Bladder microvascular endothelial cell (primary cell): ENCODE data around the gene TOB2. TPM values are rescaled to one million over a fixed set of nuclear protein-coding genes. Genes with fewer than 3 reads are reported as not detected.

Experiments
- total RNA-seq: library from RNA; depleted of rRNA; stranded (reverse); fragments of >200 nt; gene quantifications from 2 replicates; pipeline ENCODE4 v1.2.3, GENCODE V29; 2014

The TOB2 gene, protein sequence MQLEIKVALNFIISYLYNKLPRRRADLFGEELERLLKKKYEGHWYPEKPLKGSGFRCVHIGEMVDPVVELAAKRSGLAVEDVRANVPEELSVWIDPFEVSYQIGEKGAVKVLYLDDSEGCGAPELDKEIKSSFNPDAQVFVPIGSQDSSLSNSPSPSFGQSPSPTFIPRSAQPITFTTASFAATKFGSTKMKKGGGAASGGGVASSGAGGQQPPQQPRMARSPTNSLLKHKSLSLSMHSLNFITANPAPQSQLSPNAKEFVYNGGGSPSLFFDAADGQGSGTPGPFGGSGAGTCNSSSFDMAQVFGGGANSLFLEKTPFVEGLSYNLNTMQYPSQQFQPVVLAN
- 11.3 and 20.6 TPM in 2 replicates for total RNA-seq

DNA sequence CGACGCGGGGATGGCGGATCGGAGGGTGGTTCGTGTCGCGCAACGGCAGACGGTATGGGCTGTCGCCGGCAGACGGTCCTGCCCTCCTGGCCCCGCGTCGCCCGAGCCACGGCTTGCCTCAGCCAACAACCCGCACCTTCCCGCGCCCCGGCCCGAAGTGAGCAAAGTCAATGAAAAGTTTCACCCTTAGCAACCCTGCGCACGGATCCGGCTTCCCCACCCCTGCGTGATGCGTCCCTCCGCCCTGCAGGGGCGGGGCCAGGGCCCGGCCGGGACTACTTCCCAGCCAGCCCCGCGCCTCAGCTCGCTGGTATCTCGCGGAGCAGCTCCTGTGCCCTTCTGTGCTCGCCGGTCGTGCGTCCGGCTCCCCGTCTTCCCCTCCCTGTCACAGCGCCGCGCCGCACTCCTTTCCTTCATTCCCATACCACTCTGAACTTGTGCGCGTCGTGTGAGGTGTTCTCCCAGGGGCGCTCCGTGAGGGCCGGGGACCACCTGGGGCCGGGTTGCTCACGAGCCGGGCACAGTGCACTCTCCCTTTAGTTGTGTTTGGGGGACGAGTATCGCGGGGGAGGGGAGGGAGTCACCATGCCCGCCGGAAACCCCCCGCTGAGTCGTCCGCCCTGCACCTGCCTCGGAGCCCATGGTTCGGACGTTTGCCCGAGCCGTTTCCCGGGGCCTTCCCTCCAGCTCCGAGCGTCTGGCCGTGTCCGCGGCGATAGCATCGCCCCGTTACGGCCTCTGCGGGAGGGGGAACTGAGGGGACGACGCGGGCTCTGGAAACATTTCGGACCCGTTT lies at the start of gene TOB2:
TSS of gene TOB2 (minus strand) at position 163 of the 796 bp plus-strand sequence. CDS start 9,456 bp downstream, outside the sequence.

DNA sequence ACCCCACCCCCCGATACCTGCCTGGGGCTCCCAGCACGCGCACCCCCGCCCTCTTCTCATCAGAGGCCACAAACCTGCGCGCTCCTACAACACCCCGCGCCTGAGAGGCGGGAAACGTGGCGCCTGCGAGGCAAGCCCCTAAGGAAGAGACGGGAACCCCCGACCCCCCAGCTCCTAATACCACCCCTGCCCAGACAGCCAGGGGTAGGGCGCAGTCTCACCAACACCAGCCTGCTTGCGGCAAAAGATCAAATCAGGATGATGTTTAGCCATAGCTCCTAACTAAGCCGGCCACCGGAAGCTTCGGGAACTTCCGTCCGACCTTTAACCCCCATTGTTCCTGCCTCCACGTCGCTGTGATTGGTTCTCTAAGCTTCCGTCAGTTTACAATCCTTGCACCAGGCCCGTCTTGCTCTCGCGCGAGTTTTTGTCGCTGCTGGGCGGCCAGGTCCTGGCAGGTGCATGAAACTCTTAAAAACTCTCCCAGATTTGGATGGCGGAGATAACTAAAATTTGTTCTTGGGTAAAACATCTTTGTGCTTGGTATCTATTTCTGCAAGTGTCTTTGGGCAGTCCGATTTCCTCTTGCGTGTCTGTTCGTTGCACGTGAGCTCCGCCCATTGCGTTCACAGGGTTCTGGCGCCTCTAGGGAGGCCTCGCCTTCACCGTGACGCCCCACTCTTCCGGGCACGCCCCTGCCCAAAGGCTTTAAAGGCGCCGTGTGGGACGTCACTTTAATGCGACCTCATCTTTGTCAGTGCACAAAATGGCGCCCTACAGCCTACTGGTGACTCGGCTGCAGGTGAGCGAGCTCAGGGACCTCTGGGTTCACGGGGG lies 22.0 kb upstream of the TOB2 start, which contains the start of the genes ACO2 and PHF5A:
TSS of gene ACO2 (plus strand) at position 737 of the 837 bp plus-strand sequence. CDS start at position 767, 30 bp downstream.
TSS of gene PHF5A (minus strand) at position 312 of the 837 bp plus-strand sequence. CDS start at position 273, 39 bp downstream.

Other genes starting within 250 kb of the TOB2 start
- 24.0 and 33.0 TPM in 2 replicates for gene L3MBTL2, start 241.5 kb downstream of the TOB2 start, total RNA-seq
- gene CHADL, start 205.9 kb downstream of the TOB2 start, total RNA-seq = 0.32 and 1.0 TPM in 2 replicates
- gene RANGAP1, start 160.6 kb downstream of the TOB2 start, total RNA-seq = 77.2 and 181 TPM in 2 replicates
- 50.2 and 221 TPM in 2 replicates for gene ZC3H7B, start 145.3 kb downstream of the TOB2 start, total RNA-seq
- gene TEF, start 64.9 kb downstream of the TOB2 start, total RNA-seq = 2.6 and 4.5 TPM in 2 replicates
- 62.5 and 68.5 TPM in 2 replicates for gene PHF5A, start 21.9 kb upstream of the TOB2 start, total RNA-seq
- gene ACO2, start 22.3 kb upstream of the TOB2 start, total RNA-seq = 57.8 and 111 TPM in 2 replicates
- 11.5 and 23.7 TPM in 2 replicates for gene POLR3H, start 97.7 kb upstream of the TOB2 start, total RNA-seq
- gene CSDC2, start 114.2 kb upstream of the TOB2 start, total RNA-seq = not detected in 2 replicates
- gene PMM1, start 143.0 kb upstream of the TOB2 start, total RNA-seq = 3.6 and 5.2 TPM in 2 replicates
- 10.8 and 18.9 TPM in 2 replicates for gene DESI1, start 174.2 kb upstream of the TOB2 start, total RNA-seq
- 304 and 336 TPM in 2 replicates for gene XRCC6, start 174.5 kb upstream of the TOB2 start, total RNA-seq
- 69.9 and 80.4 TPM in 2 replicates for gene SNU13, start 242.1 kb upstream of the TOB2 start, total RNA-seq